MM.1S (cell line): ENCODE results near the gene CTXN1.

Source experiments
- DNase-seq: peaks from one replicate; pipeline ENCODE4 v3.0.0-alpha.2; 2015
- H2AFZ ChIP-seq: fragments of 300-600 bp; sonication (generic); 2 replicates; pipeline ENCODE4 v1.6.0; 2016; ENCODE audit warnings: antibody characterized with exemption, low read length
- H3F3A ChIP-seq: fragments of 300-600 bp; sonication (generic); 2 replicates; pipeline ENCODE4 v1.6.1; 2016; ENCODE audit warnings: mild to moderate bottlenecking, antibody characterized with exemption, low read length, moderate library complexity, mixed read lengths; ENCODE audit not compliant: insufficient read depth
- H3K27ac ChIP-seq: fragments of 300-600 bp; sonication (generic); 2 replicates; pipeline ENCODE4 v1.5.1; 2016; ENCODE audit warnings: mild to moderate bottlenecking, low read length
- H3K27me3 ChIP-seq: fragments of 300-600 bp; sonication (generic); replicated peaks from 2 replicates; pipeline ENCODE4 v1.6.0; 2016; ENCODE audit warnings: low read length; ENCODE audit not compliant: insufficient read depth
- H3K36me3 ChIP-seq: fragments of 300-600 bp; sonication (generic); replicated peaks from 2 replicates; pipeline ENCODE4 v1.6.1; 2016; ENCODE audit warnings: mild to moderate bottlenecking, low read length, mixed read lengths; ENCODE audit not compliant: insufficient read depth
- H3K4me1 ChIP-seq: fragments of 300-600 bp; sonication (generic); 2 replicates; pipeline ENCODE4 v1.6.1; 2016; ENCODE audit warnings: low read length, mixed read lengths
- H3K4me2 ChIP-seq: fragments of 300-600 bp; sonication (generic); 2 replicates; pipeline ENCODE4 v1.6.0; 2016; ENCODE audit warnings: low read depth, low read length
- H3K4me3 ChIP-seq: fragments of 300-600 bp; sonication (generic); 2 replicates; pipeline ENCODE4 v1.5.1; 2016; ENCODE audit warnings: low read length, mixed read lengths
- H3K79me2 ChIP-seq: fragments of 300-600 bp; sonication (generic); 2 replicates; pipeline ENCODE4 v1.6.1; 2016; ENCODE audit warnings: mixed run types, low read length, mixed read lengths
- H3K9ac ChIP-seq: fragments of 300-600 bp; sonication (generic); 2 replicates; pipeline ENCODE4 v1.6.1; 2016; ENCODE audit warnings: low read length, mixed read lengths
- H3K9me2 ChIP-seq: fragments of 300-600 bp; sonication (generic); replicated peaks from 2 replicates; pipeline ENCODE4 v1.6.1; 2016; ENCODE audit warnings: mild to moderate bottlenecking, low read length, mixed read lengths; ENCODE audit not compliant: insufficient read depth
- H3K9me3 ChIP-seq: fragments of 300-600 bp; sonication (generic); replicated peaks from 2 replicates; pipeline ENCODE4 v1.6.1; 2016; ENCODE audit warnings: mild to moderate bottlenecking, low read length, mixed read lengths; ENCODE audit not compliant: insufficient read depth
- H4K20me1 ChIP-seq: fragments of 300-600 bp; sonication (generic); 2 replicates; pipeline ENCODE4 v1.6.1; 2016; ENCODE audit warnings: mild to moderate bottlenecking, low read length, moderate library complexity, mixed read lengths; ENCODE audit not compliant: insufficient read depth
- CTCF ChIP-seq: fragments of 300-600 bp; sonication (generic); IDR thresholded peaks from 2 replicates; pipeline ENCODE4 v1.5.1; 2016; ENCODE audit warnings: antibody characterized with exemption, low read length, mixed read lengths
- EZH2 ChIP-seq: fragments of 300-600 bp; sonication (generic); optimal IDR thresholded peaks from 2 replicates; pipeline ENCODE3; 2017; ENCODE audit warnings: low read depth, mild to moderate bottlenecking, antibody characterized with exemption, low read length, mixed read lengths
- EZH2phosphoT487 ChIP-seq: fragments of 300-600 bp; sonication (generic); IDR thresholded peaks from 2 replicates; pipeline ENCODE4 v1.6.1; 2018; ENCODE audit warnings: antibody characterized with exemption, low read length

The CTXN1 gene

GRCh38 chr19:7907122-7907521, 18.8 kb downstream of the CTXN1 start:
- H3K79me2 ChIP-seq, result peaks cover 60% of the 10 kb centered on the region
- no peak for TF ChIP-seq CTCF
- TF ChIP-seq EZH2, result no peak
- H3K36me3 ChIP-seq, result no peaks in the 10 kb centered on the region; the same call in 1 of the 2 replicates
- H3K4me2 ChIP-seq, result no peak overlapping the region
- H3F3A ChIP-seq, result no peaks in the 10 kb centered on the region
- no peaks in the 10 kb centered on the region for H3K9me3 ChIP-seq
- no peaks in the 10 kb centered on the region for H3K9me2 ChIP-seq
- peaks cover 25% of the 10 kb centered on the region for H4K20me1 ChIP-seq
- no peak overlapping the region for H3K27ac ChIP-seq
- DNase-seq, result no peak
- H3K4me1 ChIP-seq, result peaks cover 14% of the 10 kb centered on the region; the same call in 1 of the 2 replicates
- H3K27me3 ChIP-seq, result no peaks in the 10 kb centered on the region; the same call in 1 of the 2 replicates
- H3K9ac ChIP-seq, result no peak overlapping the region
- no peak overlapping the region for H3K4me3 ChIP-seq
- H2AFZ ChIP-seq, result no peak overlapping the region

- Histone ChIP-seq H3K4me2 (no peak overlapping the region), H3K27me3 (peaks cover under 1% of the 10 kb centered on the region; the same call in 1 of the 2 replicates), H3K79me2 (peaks cover 60% of the 10 kb centered on the region), H3K27ac (no peak overlapping the region), H3K9ac (no peak overlapping the region), H3K9me3 (no peaks in the 10 kb centered on the region), H3K4me3 (no peak overlapping the region), H2AFZ (no peak overlapping the region), H3K36me3 (no peaks in the 10 kb centered on the region; the same call in 1 of the 2 replicates), H3F3A (no peaks in the 10 kb centered on the region), H3K9me2 (no peaks in the 10 kb centered on the region), H3K4me1 (peaks cover 14% of the 10 kb centered on the region; the same call in 1 of the 2 replicates), H4K20me1 (peaks cover 25% of the 10 kb centered on the region)
- DNase-seq, result no peak
- TF ChIP-seq EZH2phosphoT487 (no peak), CTCF (no peak), EZH2 (no peak)
Measured at GRCh38 chr19:7905859-7906258, 20.1 kb downstream of the CTXN1 start.

- H4K20me1 ChIP-seq, result peaks cover 20% of the 10 kb centered on the region
- H3K9ac ChIP-seq, result peak overlapping the region; percentile 56; the same call in 1 of the 2 replicates
- H3K4me2 ChIP-seq, result peak overlapping the region; percentile 94; the same call in 1 of the 2 replicates
- peaks cover 7% of the 10 kb centered on the region; the same call in 1 of the 2 replicates for H3K27me3 ChIP-seq
- peaks cover 14% of the 10 kb centered on the region; the same call in 1 of the 2 replicates for H3K4me1 ChIP-seq
- H3K79me2 ChIP-seq, result peaks cover 60% of the 10 kb centered on the region
- H3K36me3 ChIP-seq, result no peaks in the 10 kb centered on the region
- no peaks in the 10 kb centered on the region for H3K9me3 ChIP-seq
- H3K9me2 ChIP-seq, result no peaks in the 10 kb centered on the region
- H3F3A ChIP-seq, result no peaks in the 10 kb centered on the region
- DNase-seq, result no peak
- TF ChIP-seq CTCF (no peak), EZH2phosphoT487 (no peak), EZH2 (no peak)
- H3K4me3 ChIP-seq, result peak overlapping the region; percentile 75; the same call in 1 of the 2 replicates
- H2AFZ ChIP-seq, result no peak overlapping the region
- H3K27ac ChIP-seq, result no peak overlapping the region
Measured at GRCh38 chr19:7905268-7905667, 20.7 kb downstream of the CTXN1 start.
